ENCODE results near the gene ANKRD55. TPM values are rescaled to one million over a fixed set of nuclear protein-coding genes. Genes with fewer than 3 reads are reported as not detected.

Gene ANKRD55
- total and polyA plus RNA-seq, 2 donors (not counting 3 experiments of a cell fraction or from before 2014, with no cell fraction given): 1.4 to 2.1 TPM

DNA sequence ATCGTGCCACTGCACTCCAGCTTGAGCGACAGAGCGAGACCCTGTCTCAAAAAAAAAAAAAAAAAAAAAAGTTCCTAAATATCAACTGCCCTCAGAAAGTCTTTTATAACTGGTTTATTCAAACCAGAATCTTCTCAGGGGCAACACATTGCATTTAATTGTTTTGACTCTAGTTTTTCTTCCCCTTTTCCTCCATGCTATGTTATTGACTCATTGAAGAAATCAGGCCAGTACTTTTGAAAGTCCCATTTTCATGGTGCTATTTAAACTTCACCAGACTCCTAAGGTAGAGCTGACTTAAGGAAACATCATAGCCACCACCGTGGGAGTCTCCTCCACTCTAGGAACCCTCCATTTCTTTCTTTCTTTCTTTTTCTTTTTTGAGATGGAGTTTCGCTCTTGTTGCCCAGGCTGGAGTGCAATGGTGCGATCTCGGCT, 155.3 kb downstream of the ANKRD55 start:
- H4K20me1 ChIP-seq (replicated peaks; ENCODE audit: control insufficient read depth, extremely low read depth, insufficient read depth, low read length): no peaks in the 10 kb centered on the region
- H3K9me3 ChIP-seq (replicated peaks; ENCODE audit: control insufficient read depth, insufficient read depth, low read length): no peaks in the 10 kb centered on the region
- no peak overlapping the region for H3K9ac ChIP-seq (replicated peaks; ENCODE audit: extremely low read depth, insufficient read depth, low read length)
- no peaks in the 10 kb centered on the region for H3K79me2 ChIP-seq (ENCODE audit: control insufficient read depth, insufficient read depth, low read length)
- dilution Hi-C loops (cut with MboI; ENCODE audit: extremely low pct_ligation_motif_present, low sequenced_read_pairs): no loop called here
- no peaks in the 10 kb centered on the region for H3K36me3 ChIP-seq (ENCODE audit: control insufficient read depth in 2 of 2, extremely low read depth in 1 of 2, insufficient read depth in 2 of 2, low read length in 2 of 2)
- H3K9me1 ChIP-seq (replicated peaks; ENCODE audit: control insufficient read depth, extremely low read depth, insufficient read depth, low read length): no peaks in the 10 kb centered on the region
- no peak overlapping the region for H2AFZ ChIP-seq (ENCODE audit: low read depth, low read length)
- H3K4me3 ChIP-seq (replicated peaks in 1 of 3; ENCODE audit: insufficient read depth in 1 of 3, low read depth in 1 of 3, low read length in 3 of 3): no peak overlapping the region
- POLR2A ChIA-PET: no interaction called here
- no peak for DNase-seq (ENCODE audit: low read depth, low spot score)
- CTCF ChIA-PET: interaction anchor here (0.9 kb wide), 1 partner anchor 35 kb away, joined by 3 read pairs; no protein-coding TSS in a partner anchor
- no peaks in the 10 kb centered on the region for H3K27me3 ChIP-seq (ENCODE audit: control insufficient read depth in 2 of 2, insufficient read depth in 2 of 2, low read length in 2 of 2)
- intact Hi-C loops (cut with micrococcal nuclease): no loop called here
- H3K4me1 ChIP-seq (ENCODE audit: control insufficient read depth, extremely low read depth, insufficient read depth, low read length): peaks cover 3% of the 10 kb centered on the region
- TF ChIP-seq GATA2 (IDR thresholded peaks at IDR 0.05; ENCODE audit: insufficient read depth, insufficient read length, low read depth, low read length) (no peak), JUN (IDR thresholded peaks at IDR 0.05; ENCODE audit: borderline replicate concordance, insufficient read depth, insufficient read length, low read depth) (no peak), EZH2 (IDR thresholded peaks at IDR 0.05; ENCODE audit: borderline replicate concordance, low read depth, low read length, severe bottlenecking) (no peak), POLR2AphosphoS5 (IDR thresholded peaks at IDR 0.05; ENCODE audit: insufficient read depth, low read depth, low read length) (no peak), MYC (IDR thresholded peaks at IDR 0.05; ENCODE audit: low read depth, low read length) (no peak), POLR2A (IDR thresholded peaks at IDR 0.05; ENCODE audit: low read depth, low read length) (no peak), FOS (IDR thresholded peaks at IDR 0.05; ENCODE audit: borderline replicate concordance, insufficient read depth, low read length) (no peak)
- TF ChIP-seq, protein P1, sequence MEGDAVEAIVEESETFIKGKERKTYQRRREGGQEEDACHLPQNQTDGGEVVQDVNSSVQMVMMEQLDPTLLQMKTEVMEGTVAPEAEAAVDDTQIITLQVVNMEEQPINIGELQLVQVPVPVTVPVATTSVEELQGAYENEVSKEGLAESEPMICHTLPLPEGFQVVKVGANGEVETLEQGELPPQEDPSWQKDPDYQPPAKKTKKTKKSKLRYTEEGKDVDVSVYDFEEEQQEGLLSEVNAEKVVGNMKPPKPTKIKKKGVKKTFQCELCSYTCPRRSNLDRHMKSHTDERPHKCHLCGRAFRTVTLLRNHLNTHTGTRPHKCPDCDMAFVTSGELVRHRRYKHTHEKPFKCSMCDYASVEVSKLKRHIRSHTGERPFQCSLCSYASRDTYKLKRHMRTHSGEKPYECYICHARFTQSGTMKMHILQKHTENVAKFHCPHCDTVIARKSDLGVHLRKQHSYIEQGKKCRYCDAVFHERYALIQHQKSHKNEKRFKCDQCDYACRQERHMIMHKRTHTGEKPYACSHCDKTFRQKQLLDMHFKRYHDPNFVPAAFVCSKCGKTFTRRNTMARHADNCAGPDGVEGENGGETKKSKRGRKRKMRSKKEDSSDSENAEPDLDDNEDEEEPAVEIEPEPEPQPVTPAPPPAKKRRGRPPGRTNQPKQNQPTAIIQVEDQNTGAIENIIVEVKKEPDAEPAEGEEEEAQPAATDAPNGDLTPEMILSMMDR (IDR thresholded peaks at IDR 0.05; ENCODE audit: extremely low read depth in 1 of 2, insufficient read depth in 1 of 2, low read depth in 1 of 2, low read length in 2 of 2): no peak
- TF ChIP-seq, protein P2, sequence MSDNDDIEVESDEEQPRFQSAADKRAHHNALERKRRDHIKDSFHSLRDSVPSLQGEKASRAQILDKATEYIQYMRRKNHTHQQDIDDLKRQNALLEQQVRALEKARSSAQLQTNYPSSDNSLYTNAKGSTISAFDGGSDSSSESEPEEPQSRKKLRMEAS (IDR thresholded peaks at IDR 0.05; ENCODE audit: insufficient read depth, insufficient read length): no peak
- BruUV-seq (replicated peaks): no TSS peak
- H3K27ac ChIP-seq (ENCODE audit: insufficient read depth, low read depth, low read length): no peak overlapping the region
- FAIRE-seq: no peak
- H3K4me2 ChIP-seq (ENCODE audit: insufficient read depth, low read length): no peak overlapping the region

Measured in endothelial cell of umbilical vein (primary cell).